ACHN (cell line): ENCODE results near the gene MRPL37.

Experiments
- DNase-seq: peaks from one replicate; pipeline ENCODE4 v3.0.0-alpha.2; 2015
- in situ Hi-C: cut with HindIII; loops from 2 replicates; pipeline ENCODE4 v1.10.0; 2017; ENCODE audit warnings: low sequenced_read_pairs, low pct_ligation_motif_present, low pct_unique_long_range_greater_than_20kb

MRPL37 gene

GRCh38 chr1:54252371-54252936, 52.5 kb downstream of the MRPL37 start:
- in situ Hi-C loops: no loop called here
- DNase-seq: no peak

- in situ Hi-C loops: no loop called here
- peak; percentile 88 for DNase-seq
Observed at GRCh38 chr1:54253480-54253879, 53.5 kb downstream of the MRPL37 start.

- DNase-seq: no peak
Observed at GRCh38 chr1:54254055-54254454, 54.1 kb downstream of the MRPL37 start.

GRCh38 chr1:54255026-54255702, 55.2 kb downstream of the MRPL37 start:
- in situ Hi-C loops: no loop called here
- no peak for DNase-seq

More at GRCh38 chr1:54254055-54254454, 54.1 kb downstream of the MRPL37 start:
- in situ Hi-C loops: no loop called here

GRCh38 chr1:54256522-54257345, 56.8 kb downstream of the MRPL37 start:
- in situ Hi-C loops: no loop called here
- DNase-seq: no peak

GRCh38 chr1:54257346-54257620, 57.3 kb downstream of the MRPL37 start:
- in situ Hi-C loops: no loop called here
- DNase-seq: no peak

GRCh38 chr1:54257876-54258275, 57.9 kb downstream of the MRPL37 start:
- in situ Hi-C loops: no loop called here
- no peak for DNase-seq

GRCh38 chr1:54259546-54260140, 59.7 kb downstream of the MRPL37 start:
- DNase-seq: no peak
- in situ Hi-C loops: no loop called here

GRCh38 chr1:54260810-54261209, 60.8 kb downstream of the MRPL37 start:
- no peak for DNase-seq
- in situ Hi-C loops: no loop called here

GRCh38 chr1:54262244-54262643, 62.3 kb downstream of the MRPL37 start:
- DNase-seq: no peak
- in situ Hi-C loops: no loop called here

- DNase-seq: no peak
- in situ Hi-C loops: no loop called here
Observed at GRCh38 chr1:54263601-54264226, 63.7 kb downstream of the MRPL37 start.

- in situ Hi-C loops: no loop called here
- DNase-seq: no peak
Observed at GRCh38 chr1:54265126-54265525, 65.2 kb downstream of the MRPL37 start.

GRCh38 chr1:54265659-54266058, 65.7 kb downstream of the MRPL37 start:
- DNase-seq: no peak
- in situ Hi-C loops: no loop called here

GRCh38 chr1:54266195-54266594, 66.2 kb downstream of the MRPL37 start:
- in situ Hi-C loops: no loop called here
- no peak for DNase-seq

- DNase-seq: no peak
- in situ Hi-C loops: no loop called here
Observed at GRCh38 chr1:54266908-54267307, 66.9 kb downstream of the MRPL37 start.
